HEK293 (cell line): ENCODE measurements around the gene MAP1B.
A peak's percentile ranks its signal among the peaks of the same experiment; 100 is the strongest.

Experiments used
- CTCF ChIA-PET: fragments of 350-600 bp; formaldehyde crosslinking; extraction: SDS; loops from one replicate; lab custom pipeline; 2021; ENCODE audit warnings: antibody characterized with exemption; lab: Yijun Ruan, JAX
- POLR2A ChIA-PET: fragments of 300-600 bp; formaldehyde crosslinking; extraction: SDS; loops from one replicate; lab custom pipeline; 2020; ENCODE audit warnings: antibody characterized with exemption, inconsistent platforms; lab: Yijun Ruan, JAX
- H3K27ac ChIP-seq: fragments of 200-500 bp; sonication (Bioruptor generic); 2 replicates; pipeline ENCODE4 v1.5.1; 2014; ENCODE audit warnings: low read depth, low read length, control low read depth, inconsistent platforms; ENCODE audit errors: extremely low read depth
- H3K36me3 ChIP-seq, 2 experiments: fragments of 200-500 bp in 1 of 2; sonication (Bioruptor generic) in 1 of 2; 1 replicate in 1 of 2; 2 replicates in 1 of 2; pipeline ENCODE4 v1.5.1; 2014 to 2017; ENCODE audit warnings: inconsistent platforms in 2 of 2, low read length in 2 of 2; ENCODE audit not compliant: control insufficient read depth in 2 of 2, insufficient read depth in 1 of 2
- H3K4me1 ChIP-seq: fragments of 200-500 bp; sonication (Bioruptor generic); 2 replicates; pipeline ENCODE4 v1.5.1; 2014; ENCODE audit warnings: mild to moderate bottlenecking, low read length, inconsistent platforms; ENCODE audit not compliant: control insufficient read depth, insufficient read depth
- H3K4me3 ChIP-seq: 2 replicates; pipeline ENCODE4 v1.5.1; 2011; ENCODE audit warnings: low read depth, mild to moderate bottlenecking, control low read depth, low read length, moderate library complexity
- H3K9me3 ChIP-seq: fragments of 200-500 bp; sonication (Bioruptor generic); 2 replicates; pipeline ENCODE4 v1.5.1; 2014; ENCODE audit warnings: low read depth, low read length, inconsistent platforms; ENCODE audit not compliant: control insufficient read depth, insufficient read depth
- BCL11B ChIP-seq: fragments of 450-650 bp; formaldehyde crosslinking; IDR thresholded peaks from 2 replicates; pipeline ENCODE4 v1.5.1; 2016; ENCODE audit warnings: low read depth, missing biosample characterization, missing genetic modification characterization
- ELK4 ChIP-seq: IDR thresholded peaks from 2 replicates; pipeline ENCODE4 v1.6.1; 2011; ENCODE audit warnings: mild to moderate bottlenecking, low read depth, low read length, borderline replicate concordance
- GLI4 ChIP-seq: fragments of 450-650 bp; formaldehyde crosslinking; IDR thresholded peaks from 2 replicates; pipeline ENCODE4 v1.5.1; 2016; ENCODE audit warnings: missing biosample characterization, missing genetic modification characterization
- GLIS2 ChIP-seq: fragments of 450-650 bp; formaldehyde crosslinking; IDR thresholded peaks from 2 replicates; pipeline ENCODE4 v1.5.1; 2016; ENCODE audit warnings: missing biosample characterization, missing genetic modification characterization
- HOXD13 ChIP-seq: sonication (generic); formaldehyde crosslinking; IDR thresholded peaks from 2 replicates; pipeline ENCODE4 v1.8.0; 2022; ENCODE audit warnings: missing genetic modification reagents, borderline replicate concordance
- KLF1 ChIP-seq: fragments of 450-650 bp; formaldehyde crosslinking; IDR thresholded peaks from 2 replicates; pipeline ENCODE4 v1.5.1; 2016; ENCODE audit warnings: missing biosample characterization, missing genetic modification characterization
- KLF16 ChIP-seq: fragments of 450-650 bp; formaldehyde crosslinking; IDR thresholded peaks from 2 replicates; pipeline ENCODE4 v1.5.1; 2017; ENCODE audit warnings: missing biosample characterization, missing genetic modification characterization
- OSR2 ChIP-seq: fragments of 450-650 bp; formaldehyde crosslinking; IDR thresholded peaks from 2 replicates; pipeline ENCODE4 v1.5.1; 2016; ENCODE audit warnings: missing biosample characterization, missing genetic modification characterization
- PRDM6 ChIP-seq: fragments of 450-650 bp; formaldehyde crosslinking; IDR thresholded peaks from 2 replicates; pipeline ENCODE4 v1.5.1; 2017; ENCODE audit warnings: missing biosample characterization, missing genetic modification characterization
- SCRT2 ChIP-seq: fragments of 450-650 bp; formaldehyde crosslinking; IDR thresholded peaks from 2 replicates; pipeline ENCODE4 v1.5.1; 2016; ENCODE audit warnings: missing biosample characterization, missing genetic modification characterization
- WT1 ChIP-seq: fragments of 450-650 bp; formaldehyde crosslinking; IDR thresholded peaks from 2 replicates; pipeline ENCODE4 v1.5.1; 2016; ENCODE audit warnings: missing biosample characterization, missing genetic modification characterization
- ZNF140 ChIP-seq: fragments of 450-650 bp; formaldehyde crosslinking; IDR thresholded peaks from 2 replicates; pipeline ENCODE4 v1.5.1; 2016; ENCODE audit warnings: missing biosample characterization, missing genetic modification characterization
- ZNF2 ChIP-seq: fragments of 450-650 bp; formaldehyde crosslinking; IDR thresholded peaks from 2 replicates; pipeline ENCODE4 v1.5.1; 2016; ENCODE audit warnings: missing biosample characterization, missing genetic modification characterization
- ZNF280C ChIP-seq: fragments of 450-650 bp; formaldehyde crosslinking; IDR thresholded peaks from 2 replicates; pipeline ENCODE4 v1.5.1; 2016; ENCODE audit warnings: missing biosample characterization, missing genetic modification characterization
- ZNF354C ChIP-seq: fragments of 450-650 bp; formaldehyde crosslinking; IDR thresholded peaks from 2 replicates; pipeline ENCODE4 v1.5.1; 2016; ENCODE audit warnings: missing biosample characterization, missing genetic modification characterization, low read depth, borderline replicate concordance
- ZNF423 ChIP-seq: fragments of 450-650 bp; formaldehyde crosslinking; IDR thresholded peaks from 2 replicates; pipeline ENCODE4 v1.5.1; 2016; ENCODE audit warnings: missing biosample characterization, missing genetic modification characterization
- ZNF521 ChIP-seq: fragments of 450-650 bp; formaldehyde crosslinking; IDR thresholded peaks from 2 replicates; pipeline ENCODE4 v1.5.1; 2017; ENCODE audit warnings: missing biosample characterization, mild to moderate bottlenecking, missing genetic modification characterization
- ZNF555 ChIP-seq: fragments of 450-650 bp; formaldehyde crosslinking; conservative IDR thresholded peaks from 2 replicates; pipeline ENCODE4 v1.5.1; 2017; ENCODE audit warnings: missing biosample characterization, mild to moderate bottlenecking, missing genetic modification characterization, inconsistent platforms
- ZNF621 ChIP-seq: fragments of 450-650 bp; formaldehyde crosslinking; IDR thresholded peaks from 2 replicates; pipeline ENCODE4 v1.5.1; 2017; ENCODE audit warnings: missing biosample characterization, missing genetic modification characterization
- ZNF837 ChIP-seq: fragments of 450-650 bp; formaldehyde crosslinking; IDR thresholded peaks from 2 replicates; pipeline ENCODE4 v1.5.1; 2016; ENCODE audit warnings: missing biosample characterization, missing genetic modification characterization
- ZXDB ChIP-seq: fragments of 450-650 bp; formaldehyde crosslinking; IDR thresholded peaks from 2 replicates; pipeline ENCODE4 v1.5.1; 2016; ENCODE audit warnings: missing biosample characterization, missing genetic modification characterization

MAP1B gene

GRCh38 chr5:72251386-72251785, 144.1 kb downstream of the MAP1B start:
- ChIA-PET CTCF (interaction anchor here (0.6 to 0.7 kb wide), 3 partner anchors 17 to 155 kb away, joined by 3 to 5 read pairs (median 3); no protein-coding TSS in a partner anchor), POLR2A (no interaction called here)
- H3K4me1 ChIP-seq, result peaks cover 24% of the 10 kb centered on the region

GRCh38 chr5:72252008-72252407, 144.7 kb downstream of the MAP1B start:
- Histone ChIP-seq H3K9me3 (no peaks in the 10 kb centered on the region), H3K36me3 (no peaks in the 10 kb centered on the region), H3K4me3 (no peak overlapping the region), H3K4me1 (peaks cover 24% of the 10 kb centered on the region), H3K27ac (no peak overlapping the region)
- CTCF ChIA-PET, result interaction anchor here (0.7 kb wide), 1 partner anchor 17 kb away, joined by 3 read pairs; no protein-coding TSS in a partner anchor
- POLR2A ChIA-PET, result no interaction called here
- TF ChIP-seq ZNF354C (tag by site-specific recombination) (no peak), GLIS2 (tag by site-specific recombination) (no peak), ZNF837 (no peak), ZNF140 (no peak), BCL11B (no peak), ZNF280C (no peak)

More at GRCh38 chr5:72251386-72251785, 144.1 kb downstream of the MAP1B start:
- no peak for TF ChIP-seq ZNF521
- no peak for TF ChIP-seq ELK4
- TF ChIP-seq ZNF280C, result no peak
- no peak for TF ChIP-seq ZNF2 (tag by site-specific recombination)
- TF ChIP-seq GLI4 (tag by site-specific recombination), result no peak
- no peak for TF ChIP-seq SCRT2
- H3K36me3 ChIP-seq, result no peaks in the 10 kb centered on the region
- no peak overlapping the region for H3K27ac ChIP-seq
- no peak overlapping the region for H3K4me3 ChIP-seq
- H3K9me3 ChIP-seq, result no peaks in the 10 kb centered on the region

- Histone ChIP-seq H3K4me1 (peaks cover 19% of the 10 kb centered on the region), H3K9me3 (no peaks in the 10 kb centered on the region), H3K4me3 (no peak overlapping the region), H3K36me3 (no peaks in the 10 kb centered on the region), H3K27ac (no peak overlapping the region)
- ChIA-PET CTCF (no interaction called here), POLR2A (no interaction called here)
- TF ChIP-seq SCRT2, result no peak
- TF ChIP-seq, all 188 proteins: peak for 0
Measured at GRCh38 chr5:72252574-72253155, 145.4 kb downstream of the MAP1B start.

GRCh38 chr5:72255237-72255636, 148.0 kb downstream of the MAP1B start:
- H3K36me3 ChIP-seq, result no peaks in the 10 kb centered on the region
- H3K4me1 ChIP-seq, result peaks cover 14% of the 10 kb centered on the region
- H3K4me3 ChIP-seq, result no peak overlapping the region
- no peak overlapping the region for H3K27ac ChIP-seq
- CTCF ChIA-PET, result interaction anchor here (0.7 kb wide), 1 partner anchor 244 kb away, joined by 3 read pairs; no protein-coding TSS in a partner anchor
- POLR2A ChIA-PET, result no interaction called here
- H3K9me3 ChIP-seq, result no peaks in the 10 kb centered on the region
- TF ChIP-seq ZNF423 (tag by site-specific recombination) (no peak), WT1 (tag by site-specific recombination) (peak; percentile 84), KLF16 (no peak), ZNF621 (tag by site-specific recombination) (no peak), HOXD13 (CRISPR knock-in tag) (no peak), KLF1 (tag by site-specific recombination) (peak; percentile 73), PRDM6 (tag by site-specific recombination) (peak; percentile 72), ZXDB (0 out of 2 replicates have a peak, but pooled peaks have one; percentile 38), OSR2 (tag by site-specific recombination) (peak; percentile 59; the same call in 1 of the 2 replicates), ZNF837 (no peak), ZNF555 (tag by site-specific recombination) (no peak)
